ENCODE results near the gene CEACAM19.
"Not testable (repeated sequence)": the region's sequence is repeated elsewhere in the genome, so short reads cannot be mapped to it uniquely, and the experiment has no call there.

The CEACAM19 gene

DNA sequence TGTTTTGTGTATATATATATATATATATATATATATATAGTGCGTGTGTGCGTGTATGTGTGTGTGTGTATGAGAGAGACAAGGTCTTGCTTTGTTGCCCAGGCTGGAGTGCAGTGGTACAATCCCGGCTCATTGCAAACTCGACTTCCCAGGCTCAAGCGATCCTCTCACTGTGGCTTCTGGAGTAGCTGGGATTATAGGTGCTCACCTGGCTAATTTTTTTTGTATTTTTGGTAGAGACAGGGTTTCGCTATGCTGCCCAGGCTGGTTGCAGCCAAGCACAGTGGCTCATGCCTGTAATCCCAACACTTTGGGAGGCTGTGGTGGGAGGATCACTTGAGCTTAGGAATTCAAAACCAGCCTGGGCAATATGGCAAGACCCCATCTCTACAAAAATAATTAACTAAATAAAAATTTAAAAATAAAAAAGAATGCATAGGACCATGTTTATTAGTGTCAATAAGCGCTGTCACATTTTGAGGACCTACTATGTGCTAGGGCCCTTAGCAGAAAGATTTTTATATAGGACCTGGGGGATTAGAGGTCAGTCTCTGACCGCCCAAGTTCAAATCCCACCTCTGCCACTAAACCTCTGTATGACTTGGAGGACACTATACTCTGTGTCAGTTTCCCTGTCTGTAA is 25.8 kb upstream of the CEACAM19 start:
- DNase-seq (ENCODE audit: low read depth in 2 of 3, low spot score in 2 of 3), result no peak

DNA sequence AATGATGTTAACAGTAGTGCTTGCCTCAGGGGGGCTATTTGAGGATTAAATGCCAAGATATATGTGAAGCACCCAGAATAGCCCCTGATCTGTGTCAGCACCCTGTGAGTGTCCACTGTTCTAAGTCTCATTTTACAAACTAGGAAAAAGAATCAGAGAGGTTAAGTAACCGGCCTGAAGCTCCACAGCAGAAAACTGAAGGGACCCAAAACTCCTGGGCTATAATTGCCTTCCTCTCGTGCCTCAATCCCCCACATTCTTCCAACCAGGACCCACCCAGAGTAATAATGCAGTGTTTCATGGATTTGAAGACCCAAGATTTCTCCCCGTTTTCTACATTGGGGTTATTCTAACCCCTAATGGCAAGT is 25.2 kb upstream of the CEACAM19 start:
- no peak for DNase-seq (ENCODE audit: low read depth in 2 of 3, low spot score in 2 of 3)

DNA sequence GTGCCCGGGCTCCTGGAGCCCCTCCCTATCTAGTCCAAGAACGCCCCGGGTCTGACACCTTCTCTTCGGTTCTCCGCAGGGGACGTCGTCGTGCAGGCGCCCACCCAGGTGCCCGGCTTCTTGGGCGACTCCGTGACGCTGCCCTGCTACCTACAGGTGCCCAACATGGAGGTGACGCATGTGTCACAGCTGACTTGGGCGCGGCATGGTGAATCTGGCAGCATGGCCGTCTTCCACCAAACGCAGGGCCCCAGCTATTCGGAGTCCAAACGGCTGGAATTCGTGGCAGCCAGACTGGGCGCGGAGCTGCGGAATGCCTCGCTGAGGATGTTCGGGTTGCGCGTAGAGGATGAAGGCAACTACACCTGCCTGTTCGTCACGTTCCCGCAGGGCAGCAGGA is 24.1 kb upstream of the CEACAM19 start:
- no peak for DNase-seq (ENCODE audit: low read depth in 2 of 3, low spot score in 2 of 3)

DNA sequence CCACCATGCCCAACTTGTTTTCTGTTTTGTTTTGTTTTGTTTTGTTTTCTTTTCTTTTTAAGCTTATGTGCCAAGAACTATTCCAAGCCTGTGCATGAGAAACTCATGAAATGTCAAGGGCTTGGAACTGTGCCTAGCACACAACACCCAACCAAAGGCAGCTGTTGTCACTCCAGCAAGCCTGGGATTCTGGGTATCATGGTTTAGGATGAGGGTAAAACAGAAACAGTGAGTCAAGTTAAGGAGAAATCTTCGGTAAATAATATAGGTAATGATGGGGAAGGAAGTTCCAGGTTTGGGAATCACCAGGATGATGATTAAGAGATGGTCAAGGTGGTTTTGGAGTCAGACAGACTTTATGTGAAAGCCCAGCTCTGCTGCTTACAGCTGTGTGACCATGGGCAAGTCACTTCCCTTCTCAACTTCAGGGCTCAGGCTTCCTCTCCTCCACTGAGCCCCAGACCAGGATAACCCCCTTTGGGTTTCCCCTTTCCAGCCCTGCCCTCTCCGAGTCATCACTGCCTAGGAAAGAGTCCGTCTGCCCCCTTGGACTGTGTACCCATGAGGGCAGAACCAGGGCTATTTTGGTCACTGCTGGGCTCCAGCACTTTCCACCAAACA is 22.5 kb upstream of the CEACAM19 start:
- no peak for DNase-seq (ENCODE audit: low read depth in 2 of 3, low spot score in 2 of 3)

DNA sequence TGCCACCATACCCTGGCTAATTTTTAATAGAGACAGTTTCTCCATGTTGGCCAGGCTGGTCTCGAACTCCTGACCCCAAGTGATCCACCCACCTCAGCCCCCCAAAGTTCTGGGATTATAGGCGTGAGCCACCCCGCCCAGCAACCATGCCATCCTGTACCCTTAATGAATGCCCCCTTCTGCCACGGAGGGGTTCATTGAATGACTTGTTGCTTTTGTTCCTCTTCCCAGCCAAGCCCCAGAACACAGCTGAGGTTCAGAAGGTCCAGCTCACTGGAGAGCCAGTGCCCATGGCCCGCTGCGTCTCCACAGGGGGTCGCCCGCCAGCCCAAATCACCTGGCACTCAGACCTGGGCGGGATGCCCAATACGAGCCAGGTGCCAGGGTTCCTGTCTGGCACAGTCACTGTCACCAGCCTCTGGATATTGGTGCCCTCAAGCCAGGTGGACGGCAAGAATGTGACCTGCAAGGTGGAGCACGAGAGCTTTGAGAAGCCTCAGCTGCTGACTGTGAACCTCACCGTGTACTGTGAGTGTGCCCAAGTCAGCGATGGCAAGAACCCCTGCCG is 21.6 kb upstream of the CEACAM19 start:
- no peak for DNase-seq (ENCODE audit: low read depth in 2 of 3, low spot score in 2 of 3)

DNA sequence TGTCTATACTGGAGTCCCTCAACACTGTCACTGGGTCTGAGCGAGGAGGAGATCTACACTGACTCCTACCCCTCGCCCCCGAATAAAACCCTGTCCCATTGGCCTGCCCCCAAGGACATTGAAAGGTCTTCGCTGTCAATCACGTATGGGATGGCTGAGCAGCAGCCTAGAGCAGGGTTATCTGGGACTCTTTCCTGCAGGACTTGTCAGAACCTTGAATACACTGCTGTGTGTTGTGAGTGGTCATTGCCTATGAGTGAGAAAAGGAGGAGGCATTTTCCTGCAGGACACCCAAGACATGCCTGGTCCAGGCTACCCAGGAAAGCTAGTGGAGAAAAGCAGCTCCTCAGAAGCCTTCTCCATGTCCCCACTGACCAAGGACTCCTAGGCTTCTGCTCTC is 17.9 kb upstream of the CEACAM19 start:
- DNase-seq (ENCODE audit: low read depth in 2 of 3, low spot score in 2 of 3), result no peak

DNA sequence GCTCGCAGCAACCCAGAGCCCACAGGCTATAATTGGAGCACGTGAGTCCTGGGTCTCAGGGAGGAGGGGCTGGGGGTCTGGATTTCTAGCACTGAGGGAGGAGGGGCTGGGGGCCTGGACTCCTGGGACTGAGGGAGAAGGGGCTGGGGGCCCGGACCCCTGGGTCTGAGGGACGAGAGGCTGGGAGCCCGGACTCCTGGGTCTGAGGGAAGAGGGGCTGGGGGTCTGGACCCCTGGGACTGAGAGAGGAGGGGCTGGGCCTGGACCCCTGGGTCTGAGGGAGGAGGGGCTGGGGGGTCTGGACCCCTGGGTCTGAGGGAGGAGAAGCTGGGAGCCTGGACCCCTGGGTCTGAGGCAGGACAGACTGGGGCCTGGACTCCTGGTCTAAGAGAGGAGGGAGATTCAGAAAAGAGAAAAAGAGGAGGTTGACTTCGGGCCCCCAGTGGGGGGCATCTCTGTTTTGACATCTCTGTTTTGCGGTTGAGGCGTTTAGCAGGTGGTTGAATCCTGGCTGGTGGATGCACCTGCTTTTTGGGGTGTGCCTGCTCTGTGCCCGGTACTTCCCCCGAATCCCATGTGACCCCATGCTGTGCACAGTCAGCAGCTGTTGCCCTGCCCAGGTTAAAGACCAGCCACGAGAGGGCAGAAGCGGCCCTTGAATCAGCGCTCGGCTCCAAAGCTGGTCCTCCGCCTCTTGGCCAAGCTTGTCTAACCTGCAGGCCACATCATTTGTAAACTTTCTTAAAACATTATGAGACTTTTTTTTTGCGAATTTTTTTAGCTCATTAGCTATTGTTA is 17.1 kb upstream of the CEACAM19 start:
- peak in 2 of 3 experiments; percentile 16 to 36 for DNase-seq (ENCODE audit: low read depth in 2 of 3, low spot score in 2 of 3)

DNA sequence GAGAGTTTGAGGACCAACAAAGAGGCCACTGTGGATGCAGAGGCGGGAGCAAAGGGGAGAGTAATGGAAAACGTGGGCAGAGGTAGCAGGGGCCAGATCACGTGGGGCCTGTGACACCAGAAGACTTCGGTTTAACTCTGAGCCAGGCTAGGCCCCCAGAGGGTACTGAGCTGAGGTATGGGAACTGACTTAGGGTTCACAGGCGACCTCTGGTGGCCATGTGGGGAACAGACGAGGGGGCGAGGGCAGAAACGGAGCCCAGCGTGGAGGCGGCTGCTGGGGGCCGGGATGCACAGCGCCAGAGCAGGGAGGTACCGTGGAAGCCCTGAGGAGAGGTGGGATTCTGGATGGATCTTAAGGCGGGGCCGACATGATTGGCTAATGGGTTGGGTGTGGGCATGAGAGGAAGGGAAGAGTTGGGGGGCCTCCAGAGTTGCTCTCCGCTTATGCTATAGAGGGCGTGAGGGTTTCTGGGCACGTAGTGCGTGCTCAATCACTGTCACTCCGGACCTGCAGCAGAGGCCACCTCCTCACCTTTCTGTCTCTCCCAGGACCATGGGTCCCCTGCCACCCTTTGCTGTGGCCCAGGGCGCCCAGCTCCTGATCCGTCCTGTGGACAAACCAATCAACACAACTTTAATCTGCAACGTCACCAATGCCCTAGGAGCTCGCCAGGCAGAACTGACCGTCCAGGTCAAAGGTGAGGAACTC is 13.9 kb upstream of the CEACAM19 start:
- DNase-seq (ENCODE audit: low read depth in 2 of 3, low spot score in 2 of 3), result peak; percentile 41 to 55 (median 48)

DNA sequence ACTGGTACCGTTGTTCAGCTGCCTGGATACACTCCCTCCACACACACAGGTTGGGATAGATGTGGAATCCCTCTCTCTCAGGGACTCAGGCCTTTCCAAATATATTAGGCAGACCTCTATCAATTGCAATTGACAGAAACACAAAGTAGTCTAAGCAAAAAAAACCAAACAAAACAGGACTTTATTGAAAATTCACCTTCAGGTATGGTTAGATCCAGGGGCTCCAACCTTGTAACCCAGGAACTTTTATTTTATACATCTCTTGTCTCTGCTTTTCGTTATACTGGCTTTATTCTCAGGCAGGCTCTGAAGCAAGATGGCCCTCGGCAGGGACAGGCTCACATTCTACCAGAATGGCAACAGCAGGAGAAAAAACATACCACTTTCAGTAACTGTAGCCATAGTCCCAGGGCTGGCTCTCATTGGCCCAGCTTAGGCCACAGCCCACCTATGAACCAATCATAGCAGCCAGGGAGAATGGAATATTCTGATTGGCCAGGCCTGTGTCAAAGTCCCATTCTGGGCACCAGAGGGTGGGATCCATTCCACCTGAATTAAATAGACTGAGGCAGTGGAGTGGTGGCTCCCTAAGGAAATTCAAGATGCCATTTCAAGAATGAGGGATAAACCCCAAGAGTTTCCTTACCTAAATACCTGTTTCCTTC is 13.1 kb upstream of the CEACAM19 start:
- no peak for DNase-seq (ENCODE audit: low read depth in 2 of 3, low spot score in 2 of 3)

DNA sequence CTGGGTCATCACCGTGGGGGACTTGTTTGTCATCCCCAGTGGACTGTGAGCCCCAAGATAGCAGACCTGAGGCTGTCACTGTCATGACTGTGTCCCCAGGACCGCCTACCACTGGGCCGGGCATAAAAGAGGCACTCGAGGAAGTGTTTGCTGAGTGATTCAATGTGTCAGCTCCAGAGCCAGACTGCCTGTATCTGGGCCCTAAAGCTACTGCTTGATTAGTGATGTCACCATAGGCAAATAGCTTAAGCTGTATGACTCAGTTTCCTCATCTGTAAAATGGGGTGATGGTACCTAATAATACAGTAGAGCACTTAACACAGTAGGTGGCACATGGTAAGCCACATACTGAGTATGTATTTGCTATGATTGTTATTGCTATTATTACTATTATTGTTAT is 11.2 kb upstream of the CEACAM19 start:
- no peak for DNase-seq (ENCODE audit: low read depth in 2 of 3, low spot score in 2 of 3)

DNA sequence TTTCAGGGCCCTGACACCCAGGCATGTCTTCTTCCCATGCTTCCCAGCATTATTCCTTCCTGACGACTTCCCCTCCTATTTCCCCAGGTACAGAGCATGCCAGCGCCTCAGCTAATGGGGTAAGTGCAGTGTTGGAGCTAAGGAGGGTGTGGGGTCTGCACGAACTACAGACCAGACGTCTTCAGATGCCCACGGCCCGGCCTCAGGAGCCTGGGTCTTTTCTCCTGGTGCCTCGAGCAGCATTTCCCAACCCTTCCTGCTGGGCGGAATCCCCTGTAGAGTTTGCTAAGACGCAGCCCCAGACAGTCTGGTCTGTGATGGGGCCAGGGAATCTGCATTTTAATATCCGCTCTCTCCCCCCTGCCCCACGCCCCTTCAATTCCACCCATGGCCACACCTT is 10.1 kb upstream of the CEACAM19 start:
- no peak for DNase-seq (ENCODE audit: low read depth in 2 of 3, low spot score in 2 of 3)

DNA sequence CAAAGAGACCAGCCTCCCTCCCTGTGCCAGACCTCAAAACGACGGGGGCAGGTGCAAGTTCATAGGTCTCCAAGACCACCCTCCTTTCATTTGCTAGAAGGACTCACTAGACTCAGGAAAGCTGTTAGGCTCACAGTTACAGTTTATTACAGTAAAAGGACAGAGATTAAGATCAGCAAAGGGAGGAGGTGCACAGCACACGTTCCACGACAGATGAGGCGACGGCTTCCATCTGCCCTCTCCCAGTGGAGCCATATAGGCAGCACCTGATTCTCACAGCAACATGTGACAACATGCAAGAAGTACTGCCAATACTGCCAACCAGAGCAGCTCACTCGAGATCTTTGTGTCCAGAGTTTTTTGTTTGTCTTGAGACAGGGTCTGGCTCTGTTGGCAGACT is 9.4 kb upstream of the CEACAM19 start:
- DNase-seq (ENCODE audit: low read depth in 2 of 3, low spot score in 2 of 3), result no peak

DNA sequence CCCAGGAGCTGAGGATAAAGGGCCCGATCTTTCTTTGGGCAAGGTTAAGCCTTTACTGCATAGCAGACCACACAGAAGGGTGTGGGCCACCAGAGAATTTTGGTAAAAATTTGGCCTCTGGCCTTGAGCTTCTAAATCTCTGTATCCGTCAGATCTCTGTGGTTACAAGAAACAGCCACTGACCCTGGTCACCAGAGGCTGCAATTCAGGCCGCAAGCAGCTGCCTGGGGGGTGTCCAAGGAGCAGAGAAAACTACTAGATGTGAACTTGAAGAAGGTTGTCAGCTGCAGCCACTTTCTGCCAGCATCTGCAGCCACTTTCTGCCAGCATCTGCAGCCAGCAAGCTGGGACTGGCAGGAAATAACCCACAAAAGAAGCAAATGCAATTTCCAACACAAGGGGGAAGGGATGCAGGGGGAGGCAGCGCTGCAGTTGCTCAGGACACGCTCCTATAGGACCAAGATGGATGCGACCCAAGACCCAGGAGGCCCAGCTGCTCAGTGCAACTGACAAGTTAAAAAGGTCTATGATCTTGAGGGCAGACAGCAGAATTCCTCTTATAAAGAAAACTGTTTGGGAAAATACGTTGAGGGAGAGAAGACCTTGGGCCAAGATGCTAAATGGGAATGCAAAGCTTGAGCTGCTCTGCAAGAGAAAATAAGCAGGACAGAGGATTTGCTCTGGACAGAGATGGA is 8.4 kb upstream of the CEACAM19 start:
- DNase-seq (ENCODE audit: low read depth in 2 of 3, low spot score in 2 of 3), result no peak

DNA sequence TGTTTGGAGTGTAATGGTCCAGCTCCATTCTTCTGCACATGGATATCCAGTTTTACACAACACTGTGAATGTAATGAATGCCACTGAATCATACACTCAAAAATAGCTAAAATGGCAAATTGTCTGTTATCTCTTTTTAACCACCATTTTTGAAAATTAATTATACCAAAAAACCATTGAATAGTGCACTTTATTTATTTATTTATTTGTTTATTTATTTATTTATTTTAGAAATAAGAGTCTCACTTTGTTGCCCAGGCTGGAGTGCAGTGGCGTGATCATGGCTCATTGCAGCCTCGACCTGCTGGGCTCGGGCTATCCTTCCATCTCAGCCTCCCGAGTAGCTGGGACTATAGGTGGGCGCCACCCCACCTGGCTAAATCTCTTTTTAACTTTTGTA is 7.3 kb upstream of the CEACAM19 start:
- no peak for DNase-seq (ENCODE audit: low read depth in 2 of 3, low spot score in 2 of 3)

DNA sequence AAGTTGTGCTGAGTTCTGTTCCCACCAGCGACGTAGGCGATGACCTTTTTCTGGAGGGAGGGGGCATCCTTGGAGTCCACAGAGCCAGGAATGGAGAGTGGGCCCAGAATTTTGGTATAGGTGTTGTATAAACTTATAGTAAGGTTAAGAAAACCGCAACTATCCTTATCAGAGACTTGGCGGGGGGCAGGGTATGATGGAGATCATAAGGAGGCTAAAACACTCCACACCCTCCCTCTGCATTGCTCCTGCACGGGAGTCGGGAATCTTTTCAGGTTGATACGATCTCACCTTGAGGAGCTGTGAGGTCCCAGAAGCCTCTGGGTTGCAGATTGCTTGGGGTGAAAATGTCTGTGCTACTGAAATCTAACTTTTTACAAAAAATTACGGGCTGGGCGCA is 6.3 kb upstream of the CEACAM19 start:
- DNase-seq (ENCODE audit: low read depth in 2 of 3, low spot score in 2 of 3), result no peak

DNA sequence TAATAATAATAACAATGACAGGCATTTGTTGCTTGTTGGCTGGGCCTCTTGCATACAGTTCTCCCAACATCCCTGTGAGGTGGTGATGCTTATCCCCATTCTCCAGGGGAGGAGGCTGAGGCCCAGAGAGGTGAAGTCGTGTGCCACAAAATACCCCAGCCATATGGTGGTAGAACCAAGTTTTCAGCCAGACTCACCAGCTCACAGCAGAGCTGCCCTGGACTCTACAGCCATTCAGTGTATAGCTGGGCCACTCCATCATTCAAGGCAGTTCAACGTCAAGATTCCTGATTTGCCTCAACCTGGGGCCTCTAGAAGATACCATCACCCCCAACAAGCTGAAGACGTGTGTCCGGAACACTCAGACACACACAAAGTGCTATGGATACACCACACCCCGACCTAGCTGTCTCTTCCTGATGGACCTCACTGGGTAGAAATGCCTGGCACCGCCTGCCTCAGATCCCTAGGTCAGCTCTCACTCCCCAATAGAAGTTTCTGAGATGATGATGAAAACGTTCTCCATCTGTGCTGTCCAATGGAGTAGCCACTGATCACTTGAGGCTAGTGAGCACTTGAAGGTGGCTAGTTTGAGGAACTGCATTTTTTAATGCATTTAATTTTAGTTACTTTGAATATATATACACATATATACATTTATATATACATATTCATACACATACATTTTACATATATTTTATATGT is 4.3 kb upstream of the CEACAM19 start:
- DNase-seq (ENCODE audit: low read depth in 2 of 3, low spot score in 2 of 3), result no peak

DNA sequence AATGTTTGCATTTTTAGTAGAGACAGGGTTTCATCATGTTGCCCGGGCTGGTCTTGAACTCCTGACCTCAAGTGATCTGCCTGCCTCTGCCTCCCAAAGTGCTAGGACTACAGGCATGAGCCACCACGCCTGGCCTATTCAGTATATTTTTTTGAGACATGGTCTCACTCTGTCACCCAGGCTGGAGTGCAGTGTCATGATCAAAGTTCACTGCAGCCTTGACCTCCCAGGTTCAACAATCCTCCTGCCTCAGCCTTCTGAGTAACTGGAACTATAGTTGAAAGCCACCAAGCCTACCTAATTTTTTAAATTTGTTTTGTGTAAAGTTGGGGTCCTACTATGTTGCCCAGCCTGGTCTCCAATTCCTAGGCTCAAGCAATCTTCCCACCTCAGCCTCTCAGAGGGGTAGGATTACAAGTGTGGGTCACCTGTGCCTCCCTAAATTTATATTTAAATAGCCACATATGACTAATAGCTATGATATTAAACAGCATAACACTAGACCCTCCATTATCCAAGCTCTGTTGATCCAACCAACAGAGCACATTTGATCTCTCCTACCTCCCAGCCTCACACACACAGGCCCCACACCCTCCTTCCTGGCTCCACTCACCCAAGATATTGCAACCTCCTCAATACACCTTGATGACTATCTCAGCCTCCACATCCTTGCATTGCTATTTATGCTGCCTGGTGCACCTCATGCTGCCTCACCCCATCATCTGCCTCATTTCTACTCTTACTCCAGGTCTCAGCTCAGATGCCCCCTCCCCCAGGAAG is 2.1 kb upstream of the CEACAM19 start:
- no peak for DNase-seq (ENCODE audit: low read depth in 2 of 3, low spot score in 2 of 3)

DNA sequence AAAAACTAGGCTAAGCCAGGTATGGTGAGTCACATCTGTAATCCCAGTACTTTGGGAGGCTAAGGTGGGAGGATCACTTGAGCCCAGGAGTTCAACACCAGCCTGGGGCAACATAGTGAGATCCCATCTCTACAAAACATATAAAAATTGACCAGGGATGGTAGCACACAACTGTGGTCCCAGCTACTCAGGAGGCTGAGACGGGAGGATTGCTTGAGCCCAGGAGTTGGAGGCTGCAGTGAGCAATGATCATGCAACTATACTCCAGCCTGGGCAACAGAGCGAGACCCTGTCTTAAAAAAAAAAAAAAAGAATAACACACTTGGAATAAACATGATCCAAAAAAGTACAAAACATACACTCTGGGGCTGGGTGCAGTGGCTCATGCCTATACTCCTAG is 1.3 kb upstream of the CEACAM19 start:
- not testable (repeated sequence) for DNase-seq (ENCODE audit: low read depth in 2 of 3, low spot score in 2 of 3)

DNA sequence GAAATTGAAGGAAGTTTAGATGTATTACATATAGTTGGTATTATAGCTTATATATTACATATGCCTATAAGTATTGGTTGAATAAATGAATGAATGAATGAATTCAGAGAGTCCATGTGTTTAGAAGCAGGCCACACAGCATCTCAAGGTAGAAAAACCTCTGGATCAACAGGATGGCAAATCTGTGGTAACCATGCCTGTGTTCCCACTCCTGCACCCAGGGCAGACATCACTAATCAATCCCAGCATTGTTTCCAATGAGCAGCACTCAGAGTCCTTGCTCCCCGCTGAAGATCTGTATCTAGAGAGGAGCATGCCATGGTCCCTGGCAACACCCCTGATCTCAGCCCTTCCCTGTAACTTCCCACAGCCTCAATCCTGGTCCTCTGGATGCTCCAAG is 944 bp downstream of the CEACAM19 start:
- no peak for DNase-seq (ENCODE audit: low read depth in 2 of 3, low spot score in 2 of 3)

All from activated CD8-positive, alpha-beta memory T cell treated with anti-CD3 and anti-CD28 coated beads for 48 hours (primary cell).